Activated naive CD4-positive, alpha-beta T cell treated with anti-CD3 and anti-CD28 coated beads, Interleukin-2, amount 10 ng/mL, durations not matched to agents 7 days and 5 days (primary cell): ENCODE measurements around the gene ZCCHC14.
"Not testable (repeated sequence)": the region's sequence is repeated elsewhere in the genome, so short reads cannot be mapped to it uniquely, and the experiment has no call there.

Experiments used
- CTCF ChIA-PET: fragments of 350-600 bp; sonication (Branson Sonifier 250); formaldehyde crosslinking; loops from one replicate; lab custom pipeline; 2021; ENCODE audit warnings: antibody characterized with exemption; lab: Charles Lee
- DNase-seq: peaks from one replicate; pipeline ENCODE4 v3.0.0-alpha.2; 2020
- H3K27ac Mint-ChIP-seq: one replicate; pipeline ENCODE4 v1.8.0; 2021; ENCODE audit warnings: mild to moderate bottlenecking, moderate library complexity, mixed read lengths
- H3K27me3 Mint-ChIP-seq: one replicate; pipeline ENCODE4 v1.8.0; 2021; ENCODE audit warnings: mild to moderate bottlenecking, mixed read lengths
- H3K36me3 Mint-ChIP-seq: one replicate; pipeline ENCODE4 v1.8.0; 2021; ENCODE audit warnings: mixed read lengths
- H3K4me1 Mint-ChIP-seq: one replicate; pipeline ENCODE4 v1.8.0; 2021; ENCODE audit warnings: mixed read lengths
- H3K4me3 Mint-ChIP-seq: one replicate; pipeline ENCODE4 v1.8.0; 2021; ENCODE audit warnings: mild to moderate bottlenecking, moderate library complexity, mixed read lengths
- H3K9me3 Mint-ChIP-seq: one replicate; pipeline ENCODE4 v1.8.0; 2021; ENCODE audit warnings: mixed read lengths

Gene ZCCHC14

GRCh38 chr16:87515475-87516330 is 22.9 kb upstream of the ZCCHC14 start:
- no peak overlapping the region for H3K27ac Mint-ChIP-seq
- H3K4me1 Mint-ChIP-seq = no peaks in the 10 kb centered on the region
- no peak for DNase-seq
- H3K9me3 Mint-ChIP-seq = no peaks in the 10 kb centered on the region
- H3K36me3 Mint-ChIP-seq = no peaks in the 10 kb centered on the region
- peaks cover 33% of the 10 kb centered on the region for H3K27me3 Mint-ChIP-seq
- CTCF ChIA-PET = no interaction called here
- no peak overlapping the region for H3K4me3 Mint-ChIP-seq

GRCh38 chr16:87509778-87510177 is 17.0 kb upstream of the ZCCHC14 start:
- not testable (repeated sequence) for H3K4me3 Mint-ChIP-seq, H3K27ac Mint-ChIP-seq
- H3K27me3 Mint-ChIP-seq = peaks cover 43% of the 10 kb centered on the region

DNA sequence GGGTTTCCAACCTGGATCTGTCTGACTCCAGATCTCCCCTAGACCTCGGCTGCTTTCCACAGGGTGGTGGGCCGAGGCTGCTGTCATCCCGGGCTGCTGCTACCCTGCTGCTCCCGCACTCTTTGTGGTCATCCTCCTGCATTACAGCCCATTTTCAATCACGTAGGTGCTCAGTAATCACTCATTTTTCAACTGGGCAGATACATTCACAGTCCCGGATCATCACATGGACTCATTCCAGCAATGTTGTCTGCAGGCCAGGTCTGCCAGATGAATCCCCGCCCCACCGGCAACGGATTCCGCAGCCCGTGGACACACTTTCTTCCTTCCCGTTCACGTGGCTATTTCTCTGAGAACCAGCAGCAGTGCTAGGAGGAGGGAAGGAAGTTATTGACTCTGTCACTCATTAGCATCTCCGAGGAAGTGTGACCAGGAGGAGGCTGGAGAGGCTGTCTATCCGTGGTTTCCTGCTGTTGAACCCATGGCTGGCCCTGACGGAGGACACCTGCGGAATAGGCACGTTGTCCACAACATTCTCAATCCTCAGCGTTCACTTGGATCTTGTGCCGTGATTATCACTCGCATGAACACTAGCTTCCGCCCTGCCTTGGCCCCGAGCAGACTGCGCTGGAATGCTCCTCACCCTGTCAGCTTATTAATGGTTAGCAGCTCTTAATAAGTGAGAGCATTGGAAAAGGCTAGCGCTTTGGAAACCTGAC is 14.7 kb upstream of the ZCCHC14 start:
- CTCF ChIA-PET = no interaction called here
- Mint-ChIP-seq H3K27me3 (peaks cover 43% of the 10 kb centered on the region), H3K36me3 (no peaks in the 10 kb centered on the region), H3K27ac (no peak overlapping the region), H3K9me3 (no peaks in the 10 kb centered on the region), H3K4me3 (no peak overlapping the region), H3K4me1 (peaks cover 2% of the 10 kb centered on the region)
- no peak for DNase-seq

More at GRCh38 chr16:87509778-87510177, 17.0 kb upstream of the ZCCHC14 start:
- CTCF ChIA-PET, DNase-seq, H3K4me1 Mint-ChIP-seq, H3K9me3 Mint-ChIP-seq, H3K36me3 Mint-ChIP-seq: not testable (repeated sequence)

DNA sequence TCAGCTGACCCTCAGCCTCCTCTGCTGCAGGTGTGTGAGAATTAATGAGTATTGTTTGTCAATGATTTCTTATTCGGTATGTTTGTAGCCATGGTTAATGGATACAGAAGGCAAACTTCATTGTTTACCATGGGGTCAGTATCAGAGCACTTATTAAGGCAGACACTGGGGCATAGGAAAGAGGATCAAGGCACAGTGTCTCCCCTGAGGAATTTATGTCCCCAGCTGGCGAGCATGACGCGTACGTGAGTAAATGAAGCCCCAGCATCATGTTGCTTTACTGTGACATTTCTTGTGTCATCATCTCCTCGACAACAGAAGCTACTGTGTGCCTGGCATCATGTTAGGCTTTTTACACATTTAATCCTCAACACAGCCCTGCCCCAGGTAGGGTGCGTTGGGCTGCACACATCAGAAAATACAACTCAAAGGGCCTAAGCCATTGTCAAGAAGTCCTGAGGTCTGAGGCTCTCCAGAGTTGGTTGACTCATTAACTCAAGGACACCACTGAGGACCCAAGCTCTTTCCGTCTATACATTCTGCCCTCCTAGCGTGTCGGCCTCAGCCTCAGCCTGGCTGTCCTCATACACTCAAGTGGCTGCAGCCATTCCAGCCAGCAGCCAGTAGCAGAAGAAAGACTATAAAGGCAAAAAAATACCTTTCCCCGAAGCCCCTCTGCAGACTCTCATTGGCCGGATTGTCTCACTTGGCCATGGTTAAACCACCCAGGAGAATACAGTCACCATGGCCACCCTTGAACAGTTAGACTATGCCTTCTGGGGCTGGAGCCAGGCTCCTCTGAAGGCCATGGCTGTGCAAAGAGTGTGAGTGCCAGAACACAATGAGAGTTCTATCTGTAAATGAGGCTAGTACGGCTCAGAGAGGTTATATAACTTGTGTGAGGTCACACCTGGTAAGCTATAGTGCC is 13.9 kb upstream of the ZCCHC14 start:
- H3K4me1 Mint-ChIP-seq = peaks cover 2% of the 10 kb centered on the region
- CTCF ChIA-PET = interaction anchor here (1.4 kb wide), 1 partner anchor 129 kb away, joined by 3 read pairs; no protein-coding TSS in a partner anchor
- H3K27me3 Mint-ChIP-seq = peaks cover 40% of the 10 kb centered on the region
- H3K36me3 Mint-ChIP-seq = no peaks in the 10 kb centered on the region
- no peaks in the 10 kb centered on the region for H3K9me3 Mint-ChIP-seq
- no peak overlapping the region for H3K4me3 Mint-ChIP-seq
- H3K27ac Mint-ChIP-seq = no peak overlapping the region
- DNase-seq = no peak

DNA sequence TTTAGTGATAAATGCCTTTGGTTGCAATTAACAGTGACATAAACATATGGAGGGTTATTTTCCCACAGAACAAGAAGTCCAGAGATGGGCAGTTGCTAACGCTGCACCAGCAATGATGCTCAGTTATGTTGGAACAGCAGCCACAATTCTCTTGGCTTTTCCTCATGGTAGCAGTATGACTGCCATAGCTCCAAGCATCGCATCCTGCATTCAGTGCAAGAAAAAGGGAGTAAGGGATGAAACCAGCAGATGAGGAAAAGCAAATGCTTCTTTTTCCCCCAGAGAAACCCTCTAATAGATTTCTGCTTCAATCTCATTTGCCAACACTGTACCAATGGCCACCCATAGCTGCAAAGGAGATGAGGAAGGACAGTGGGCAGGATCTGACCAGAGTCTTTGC is 13.0 kb upstream of the ZCCHC14 start:
- no peaks in the 10 kb centered on the region for H3K9me3 Mint-ChIP-seq
- no peaks in the 10 kb centered on the region for H3K36me3 Mint-ChIP-seq
- peaks cover 43% of the 10 kb centered on the region for H3K27me3 Mint-ChIP-seq
- no peak overlapping the region for H3K4me3 Mint-ChIP-seq
- peaks cover 2% of the 10 kb centered on the region for H3K4me1 Mint-ChIP-seq
- no peak overlapping the region for H3K27ac Mint-ChIP-seq
- CTCF ChIA-PET = interaction anchor here (1.4 kb wide), 1 partner anchor 130 kb away, joined by 3 read pairs; no protein-coding TSS in a partner anchor
- no peak for DNase-seq

- CTCF ChIA-PET = not testable (repeated sequence)
Observed at GRCh38 chr16:87503232-87503937, 10.6 kb upstream of the ZCCHC14 start.

DNA sequence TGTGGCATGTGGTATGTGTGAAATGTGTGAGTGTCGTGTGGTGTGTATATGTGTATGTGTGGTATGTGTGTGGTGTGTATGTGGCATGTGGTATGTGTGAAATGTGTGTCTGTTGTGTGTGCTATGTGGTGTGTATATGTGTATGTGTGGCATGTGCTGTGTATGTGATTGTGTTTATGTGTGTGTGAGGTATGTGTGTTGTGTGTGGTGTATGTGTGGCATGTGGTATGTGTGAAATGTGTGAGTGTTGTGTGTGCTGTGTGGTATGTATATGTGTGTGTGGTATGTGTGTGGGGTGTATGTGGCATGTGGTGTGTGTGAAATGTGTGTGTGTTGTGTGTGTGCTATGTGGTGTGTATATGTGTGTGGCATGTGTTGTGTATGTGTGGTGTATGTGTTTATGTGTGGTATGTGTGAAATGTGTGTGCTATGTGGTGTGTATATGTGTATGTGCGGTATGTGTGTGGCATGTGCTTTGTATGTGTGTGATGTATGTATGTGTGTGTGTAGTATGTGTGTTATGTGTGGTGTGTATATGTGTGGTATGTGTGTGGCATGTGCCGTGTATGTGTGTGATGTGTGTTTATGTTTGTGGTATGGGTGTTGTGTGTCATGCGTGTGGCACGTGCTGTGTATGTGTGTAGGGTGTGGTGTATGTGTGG is 9.6 kb upstream of the ZCCHC14 start:
- Mint-ChIP-seq H3K27me3 (peaks cover 23% of the 10 kb centered on the region), H3K4me3 (no peak overlapping the region), H3K4me1 (no peaks in the 10 kb centered on the region), H3K9me3 (no peaks in the 10 kb centered on the region), H3K27ac (no peak overlapping the region), H3K36me3 (no peaks in the 10 kb centered on the region)
- no peak for DNase-seq
- CTCF ChIA-PET = no interaction called here

More at GRCh38 chr16:87503232-87503937, 10.6 kb upstream of the ZCCHC14 start:
- not testable (repeated sequence) for H3K4me3 Mint-ChIP-seq, DNase-seq, H3K36me3 Mint-ChIP-seq, H3K4me1 Mint-ChIP-seq, H3K27ac Mint-ChIP-seq, H3K9me3 Mint-ChIP-seq
- peaks cover 28% of the 10 kb centered on the region for H3K27me3 Mint-ChIP-seq

- peaks cover 22% of the 10 kb centered on the region for H3K27me3 Mint-ChIP-seq
- CTCF ChIA-PET = interaction anchor here (0.6 kb wide), 1 partner anchor 224 kb away, joined by 3 read pairs; no protein-coding TSS in a partner anchor
- no peak overlapping the region for H3K4me3 Mint-ChIP-seq
- DNase-seq = no peak
- H3K36me3 Mint-ChIP-seq = no peaks in the 10 kb centered on the region
- no peak overlapping the region for H3K27ac Mint-ChIP-seq
- peaks cover 7% of the 10 kb centered on the region for H3K4me1 Mint-ChIP-seq
- no peaks in the 10 kb centered on the region for H3K9me3 Mint-ChIP-seq
Observed at GRCh38 chr16:87501117-87501516, 8.3 kb upstream of the ZCCHC14 start.

- H3K9me3 Mint-ChIP-seq = no peaks in the 10 kb centered on the region
- CTCF ChIA-PET = interaction anchor here (0.7 kb wide), 1 partner anchor 107 kb away, joined by 3 read pairs; no protein-coding TSS in a partner anchor
- DNase-seq = no peak
- H3K27ac Mint-ChIP-seq = no peak overlapping the region
- H3K4me1 Mint-ChIP-seq = peaks cover 15% of the 10 kb centered on the region
- peaks cover 38% of the 10 kb centered on the region for H3K27me3 Mint-ChIP-seq
- H3K36me3 Mint-ChIP-seq = no peaks in the 10 kb centered on the region
- no peak overlapping the region for H3K4me3 Mint-ChIP-seq
Observed at GRCh38 chr16:87499189-87499486, 6.3 kb upstream of the ZCCHC14 start.

- no peak for DNase-seq
- CTCF ChIA-PET = interaction anchor here (0.7 kb wide), 1 partner anchor 108 kb away, joined by 3 read pairs; no protein-coding TSS in a partner anchor
- Mint-ChIP-seq H3K36me3 (no peaks in the 10 kb centered on the region), H3K4me1 (peaks cover 19% of the 10 kb centered on the region), H3K9me3 (no peaks in the 10 kb centered on the region), H3K4me3 (no peak overlapping the region), H3K27ac (no peak overlapping the region), H3K27me3 (peaks cover 44% of the 10 kb centered on the region)
Observed at GRCh38 chr16:87498324-87499188, 5.7 kb upstream of the ZCCHC14 start.

DNA sequence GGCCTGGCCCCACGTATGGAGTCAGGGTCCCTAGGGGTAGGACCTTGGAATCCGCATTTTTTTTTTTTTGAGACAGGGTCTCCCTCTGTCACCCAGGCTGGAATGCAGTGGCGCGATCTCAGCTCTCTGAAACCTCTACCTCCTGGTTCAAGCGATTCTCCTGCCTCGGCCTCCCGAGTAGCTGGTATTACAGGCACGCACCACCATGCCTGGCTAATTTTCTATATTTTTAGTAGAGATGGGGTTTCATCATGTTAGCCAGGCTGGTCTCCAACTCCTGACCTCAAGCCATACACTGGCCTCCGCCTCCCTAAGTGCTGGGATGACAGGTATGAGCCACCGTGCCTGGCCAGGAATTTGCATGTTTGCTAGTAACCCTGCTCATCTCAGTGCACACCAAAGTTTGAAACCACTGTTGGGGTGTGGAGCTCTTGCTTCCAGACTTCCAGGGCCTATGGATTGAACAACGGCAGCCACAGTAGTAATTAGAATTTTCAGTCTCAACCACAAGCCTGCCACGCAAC is 5.0 kb upstream of the ZCCHC14 start:
- H3K36me3 Mint-ChIP-seq, H3K4me3 Mint-ChIP-seq, H3K27ac Mint-ChIP-seq, H3K9me3 Mint-ChIP-seq, CTCF ChIA-PET, DNase-seq: not testable (repeated sequence)
- Mint-ChIP-seq H3K27me3 (peaks cover 51% of the 10 kb centered on the region), H3K4me1 (peaks cover 23% of the 10 kb centered on the region)

- H3K27me3 Mint-ChIP-seq = peaks cover 51% of the 10 kb centered on the region
- H3K27ac Mint-ChIP-seq, DNase-seq, CTCF ChIA-PET, H3K4me3 Mint-ChIP-seq, H3K36me3 Mint-ChIP-seq, H3K9me3 Mint-ChIP-seq: not testable (repeated sequence)
- peaks cover 23% of the 10 kb centered on the region for H3K4me1 Mint-ChIP-seq
Observed at GRCh38 chr16:87497023-87497766, 4.4 kb upstream of the ZCCHC14 start.
